WTC11 (cell line): ENCODE measurements around the gene HSDL1. TPM values are rescaled to one million over a fixed set of nuclear protein-coding genes. Genes with fewer than 3 reads are reported as not detected.

ENCODE experiments used
- ATAC-seq: fragments of 200-7000 bp; cut with Tn5 transposase; 2 replicates; pipeline ENCODE4 v1.10.0; 2021; ENCODE audit warnings: mild to moderate bottlenecking, moderate library complexity
- CTCF ChIA-PET: fragments of 300-600 bp; sonication (Branson Sonifier 250); formaldehyde crosslinking; loops from one replicate; lab custom pipeline; 2021; ENCODE audit warnings: antibody characterized with exemption; lab: Charles Lee
- POLR2A ChIA-PET: fragments of 350-600 bp; sonication (Branson Sonifier 250); formaldehyde crosslinking; loops from one replicate; lab custom pipeline; 2021; ENCODE audit warnings: antibody characterized with exemption; lab: Charles Lee
- DNase-seq: peaks from one replicate; pipeline ENCODE4 v3.0.0; 2021; ENCODE audit warnings: low spot score
- H3K27ac Mint-ChIP-seq: 2 replicates; pipeline ENCODE4 v1.8.0; 2021; ENCODE audit warnings: mixed read lengths
- H3K27me3 Mint-ChIP-seq: 2 replicates; pipeline ENCODE4 v1.8.0; 2021; ENCODE audit warnings: low read depth, mild to moderate bottlenecking, moderate library complexity, mixed read lengths
- H3K36me3 Mint-ChIP-seq: 2 replicates; pipeline ENCODE4 v1.8.0; 2021; ENCODE audit warnings: mixed read lengths
- H3K4me1 Mint-ChIP-seq: 2 replicates; pipeline ENCODE4 v1.8.0; 2022; ENCODE audit warnings: mixed read lengths
- H3K4me3 Mint-ChIP-seq: 2 replicates; pipeline ENCODE4 v1.8.0; 2021; ENCODE audit warnings: mild to moderate bottlenecking, moderate library complexity, mixed read lengths
- H3K9me3 Mint-ChIP-seq: 2 replicates; pipeline ENCODE4 v1.8.0; 2021; ENCODE audit warnings: mixed read lengths
- ATF6 ChIP-seq: sonication (generic); formaldehyde crosslinking; IDR thresholded peaks from 2 replicates; pipeline ENCODE4 v1.8.1; 2023; ENCODE audit warnings: mild to moderate bottlenecking, missing genetic modification reagents
- E2F1 ChIP-seq: sonication (generic); formaldehyde crosslinking; IDR thresholded peaks from 2 replicates; pipeline ENCODE4 v1.8.0; 2022; ENCODE audit warnings: mild to moderate bottlenecking, missing genetic modification reagents
- E2F5 ChIP-seq: sonication (generic); formaldehyde crosslinking; IDR thresholded peaks from 2 replicates; pipeline ENCODE4 v1.8.1; 2022; ENCODE audit warnings: mild to moderate bottlenecking, moderate library complexity, missing genetic modification reagents
- ELF4 ChIP-seq: sonication (generic); formaldehyde crosslinking; IDR thresholded peaks from 2 replicates; pipeline ENCODE4 v1.8.1; 2022; ENCODE audit warnings: low read depth, mild to moderate bottlenecking, moderate library complexity, missing genetic modification reagents
- ESRRA ChIP-seq: sonication (generic); formaldehyde crosslinking; IDR thresholded peaks from 2 replicates; pipeline ENCODE4 v1.8.1; 2022; ENCODE audit warnings: mild to moderate bottlenecking, missing genetic modification reagents, borderline replicate concordance
- FOXP1 ChIP-seq: sonication (generic); formaldehyde crosslinking; IDR thresholded peaks from 2 replicates; pipeline ENCODE4 v1.8.0; 2022; ENCODE audit warnings: missing genetic modification reagents, mild to moderate bottlenecking, moderate library complexity, borderline replicate concordance
- IRF2 ChIP-seq: sonication (generic); formaldehyde crosslinking; IDR thresholded peaks from 2 replicates; pipeline ENCODE4 v1.8.0; 2022; ENCODE audit warnings: low read depth, missing genetic modification reagents, borderline replicate concordance
- NFE2L1 ChIP-seq: sonication (generic); formaldehyde crosslinking; IDR thresholded peaks from 2 replicates; pipeline ENCODE4 v1.8.1; 2023; ENCODE audit warnings: missing genetic modification reagents
- NR3C1 ChIP-seq: sonication (generic); formaldehyde crosslinking; conservative IDR thresholded peaks from 2 replicates; pipeline ENCODE4 v1.8.1; 2023; ENCODE audit warnings: low read depth, mild to moderate bottlenecking, missing genetic modification reagents
- PREB ChIP-seq: sonication (generic); formaldehyde crosslinking; IDR thresholded peaks from 2 replicates; pipeline ENCODE4 v1.8.1; 2022; ENCODE audit warnings: mild to moderate bottlenecking, missing genetic modification reagents, moderate library complexity, borderline replicate concordance
- SMAD3 ChIP-seq: sonication (generic); formaldehyde crosslinking; IDR thresholded peaks from 2 replicates; pipeline ENCODE4 v1.8.0; 2022; ENCODE audit warnings: missing genetic modification reagents, mild to moderate bottlenecking, borderline replicate concordance
- SMAD4 ChIP-seq: sonication (generic); formaldehyde crosslinking; IDR thresholded peaks from 2 replicates; pipeline ENCODE4 v1.8.0; 2022; ENCODE audit warnings: mild to moderate bottlenecking, missing genetic modification reagents
- TP53 ChIP-seq: sonication (generic); formaldehyde crosslinking; IDR thresholded peaks from 2 replicates; pipeline ENCODE4 v1.8.1; 2023; ENCODE audit warnings: mild to moderate bottlenecking, missing genetic modification reagents
- ZBTB43 ChIP-seq: sonication (generic); formaldehyde crosslinking; IDR thresholded peaks from 2 replicates; pipeline ENCODE4 v1.8.1; 2023; ENCODE audit warnings: mild to moderate bottlenecking, missing genetic modification reagents
- ZNF121 ChIP-seq: sonication (generic); formaldehyde crosslinking; IDR thresholded peaks from 2 replicates; pipeline ENCODE4 v1.8.0; 2023; ENCODE audit warnings: missing genetic modification reagents
- ZNF138 ChIP-seq: sonication (generic); formaldehyde crosslinking; conservative IDR thresholded peaks from 2 replicates; pipeline ENCODE4 v1.8.1; 2022; ENCODE audit warnings: mild to moderate bottlenecking, moderate library complexity, missing genetic modification reagents
- ZNF219 ChIP-seq: sonication (generic); formaldehyde crosslinking; IDR thresholded peaks from 2 replicates; pipeline ENCODE4 v1.8.0; 2023; ENCODE audit warnings: missing genetic modification reagents, mild to moderate bottlenecking, borderline replicate concordance
- ZNF281 ChIP-seq: sonication (generic); formaldehyde crosslinking; IDR thresholded peaks from 2 replicates; pipeline ENCODE4 v1.8.0; 2023; ENCODE audit warnings: mild to moderate bottlenecking, missing genetic modification reagents
- ZNF425 ChIP-seq: fragments of 250-450 bp; sonication (Bioruptor Pico); conservative IDR thresholded peaks from 2 replicates; pipeline ENCODE4 v1.9.0; 2021; ENCODE audit warnings: mild to moderate bottlenecking
- total RNA-seq: library from RNA; stranded (reverse); gene quantifications from 3 replicates; pipeline ENCODE4 v1.2.3, GENCODE V29; 2021

Gene HSDL1
- total RNA-seq, 1 experiment from 2014 or later = 48.6 TPM

GRCh38 chr16:84161801-84162200 is 16.8 kb upstream of the HSDL1 start:
- H3K4me3 Mint-ChIP-seq = no peak overlapping the region
- ChIA-PET CTCF (interaction anchor here (1.1 to 2.0 kb wide), 3 partner anchors 17 to 77 kb away, joined by 3 to 11 read pairs (median 4); partner anchors contain the start of genes DNAAF1, HSDL1 and TAF1C), POLR2A (interaction anchor here (0.5 to 1.5 kb wide), 2 partner anchors 46 to 201 kb away, joined by 3 to 4 read pairs; partner anchors contain the start of gene MBTPS1)
- DNase-seq = no peak
- H3K27me3 Mint-ChIP-seq = no peaks in the 10 kb centered on the region; the same call in 1 of the 2 replicates
- no peak overlapping the region for H3K27ac Mint-ChIP-seq
- H3K9me3 Mint-ChIP-seq = no peaks in the 10 kb centered on the region
- ATAC-seq = no peak
- TF ChIP-seq ZNF425 (CRISPR knock-in tag) = no peak
- no peak for TF ChIP-seq NR3C1 (CRISPR knock-in tag)
- no peak for TF ChIP-seq ELF4 (CRISPR knock-in tag)
- TF ChIP-seq ZNF121 (CRISPR knock-in tag) = no peak
- no peak for TF ChIP-seq NFE2L1 (CRISPR knock-in tag)
- no peak for TF ChIP-seq ZBTB43 (CRISPR knock-in tag)
- no peak for TF ChIP-seq ZNF138
- no peak for TF ChIP-seq E2F1 (CRISPR knock-in tag)
- no peak for TF ChIP-seq ZNF281
- TF ChIP-seq ESRRA (CRISPR knock-in tag) = no peak
- no peak for TF ChIP-seq E2F5 (CRISPR knock-in tag)
- no peak for TF ChIP-seq SMAD3 (CRISPR knock-in tag)
- TF ChIP-seq ZNF219 (CRISPR knock-in tag) = no peak
- TF ChIP-seq PREB (CRISPR knock-in tag) = no peak
- TF ChIP-seq TP53 (CRISPR knock-in tag) = no peak
- TF ChIP-seq SMAD4 (CRISPR knock-in tag) = no peak
- TF ChIP-seq FOXP1 (CRISPR knock-in tag) = no peak
- no peak for TF ChIP-seq IRF2 (CRISPR knock-in tag)
- no peak for TF ChIP-seq ATF6 (CRISPR knock-in tag)
- TF ChIP-seq, all 79 proteins: peak for 0
- Mint-ChIP-seq H3K4me1 (no peaks in the 10 kb centered on the region), H3K36me3 (no peaks in the 10 kb centered on the region)
